Measurements from ENCODE around the gene HGFAC.

HGFAC gene

DNA sequence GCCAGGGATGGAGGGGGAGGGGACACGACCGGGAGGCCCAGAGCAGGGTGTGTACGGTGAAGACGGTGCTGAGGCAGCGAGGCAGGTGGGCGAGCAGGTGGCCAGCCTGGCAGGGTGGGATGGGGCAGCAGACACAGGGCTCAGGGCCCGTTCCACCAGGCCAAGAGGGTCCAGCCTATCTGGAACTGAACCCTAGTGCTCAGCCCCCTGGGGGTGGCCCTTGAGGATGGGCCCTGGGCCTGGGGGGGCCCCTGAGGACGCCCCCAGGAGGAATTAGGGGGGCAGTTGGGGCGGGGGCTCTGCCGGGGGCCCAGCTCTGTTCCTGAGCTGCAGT is 3.0 kb upstream of the HGFAC start:
- no peaks in the 10 kb centered on the region for H4K20me1 ChIP-seq (ENCODE audit: insufficient read depth)
- H3K4me3 ChIP-seq (IDR thresholded peaks at IDR 0.05; ENCODE audit: insufficient read depth, low read depth, low read length) = no peak overlapping the region
- H3K36me3 ChIP-seq (ENCODE audit: insufficient read depth) = no peaks in the 10 kb centered on the region
- no peaks in the 10 kb centered on the region for H3K4me1 ChIP-seq (ENCODE audit: low read depth, poor library complexity, severe bottlenecking)
- no peaks in the 10 kb centered on the region for H3K79me2 ChIP-seq (ENCODE audit: insufficient read depth, low read depth)
- H3K27ac ChIP-seq = no peak overlapping the region
- H3K27me3 ChIP-seq (ENCODE audit: insufficient read depth, low read depth) = no peaks in the 10 kb centered on the region
- no peak overlapping the region for H3K9ac ChIP-seq
- TF ChIP-seq, protein P1, sequence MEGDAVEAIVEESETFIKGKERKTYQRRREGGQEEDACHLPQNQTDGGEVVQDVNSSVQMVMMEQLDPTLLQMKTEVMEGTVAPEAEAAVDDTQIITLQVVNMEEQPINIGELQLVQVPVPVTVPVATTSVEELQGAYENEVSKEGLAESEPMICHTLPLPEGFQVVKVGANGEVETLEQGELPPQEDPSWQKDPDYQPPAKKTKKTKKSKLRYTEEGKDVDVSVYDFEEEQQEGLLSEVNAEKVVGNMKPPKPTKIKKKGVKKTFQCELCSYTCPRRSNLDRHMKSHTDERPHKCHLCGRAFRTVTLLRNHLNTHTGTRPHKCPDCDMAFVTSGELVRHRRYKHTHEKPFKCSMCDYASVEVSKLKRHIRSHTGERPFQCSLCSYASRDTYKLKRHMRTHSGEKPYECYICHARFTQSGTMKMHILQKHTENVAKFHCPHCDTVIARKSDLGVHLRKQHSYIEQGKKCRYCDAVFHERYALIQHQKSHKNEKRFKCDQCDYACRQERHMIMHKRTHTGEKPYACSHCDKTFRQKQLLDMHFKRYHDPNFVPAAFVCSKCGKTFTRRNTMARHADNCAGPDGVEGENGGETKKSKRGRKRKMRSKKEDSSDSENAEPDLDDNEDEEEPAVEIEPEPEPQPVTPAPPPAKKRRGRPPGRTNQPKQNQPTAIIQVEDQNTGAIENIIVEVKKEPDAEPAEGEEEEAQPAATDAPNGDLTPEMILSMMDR (conservative IDR thresholded peaks at IDR 0.05; ENCODE audit: low read depth, low read length) = no peak
- H3K4me2 ChIP-seq = no peak overlapping the region
- no peak overlapping the region for H2AFZ ChIP-seq (ENCODE audit: low read depth)

DNA sequence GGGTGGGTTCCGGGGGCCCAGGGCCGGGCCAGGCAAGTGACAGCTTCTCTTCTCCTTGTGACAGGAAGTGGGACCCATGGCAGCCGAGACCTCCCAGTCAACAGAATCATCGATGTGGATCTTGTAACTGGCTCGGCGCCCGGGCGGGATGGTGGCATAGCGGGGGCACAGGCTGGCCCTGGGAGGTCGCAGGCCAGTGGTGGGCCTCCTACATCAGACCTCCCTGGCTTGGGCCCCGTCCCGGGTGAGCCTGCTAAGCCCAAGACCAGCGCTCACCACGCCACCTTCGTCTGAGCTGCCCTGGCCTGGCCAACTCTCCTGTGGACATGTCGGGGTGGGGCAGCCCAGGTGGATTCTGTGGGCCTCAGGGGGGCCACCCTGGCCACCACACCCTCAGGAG is 2.4 kb upstream of the HGFAC start:
- no peaks in the 10 kb centered on the region for H3K36me3 ChIP-seq (ENCODE audit: insufficient read depth)
- H3K9ac ChIP-seq = no peak overlapping the region
- H3K79me2 ChIP-seq (ENCODE audit: insufficient read depth, low read depth) = no peaks in the 10 kb centered on the region
- TF ChIP-seq, protein P1 (conservative IDR thresholded peaks at IDR 0.05; ENCODE audit: low read depth, low read length) = no peak
- H3K4me2 ChIP-seq = no peak overlapping the region
- no peak overlapping the region for H2AFZ ChIP-seq (ENCODE audit: low read depth)
- H3K4me1 ChIP-seq (ENCODE audit: low read depth, poor library complexity, severe bottlenecking) = no peaks in the 10 kb centered on the region
- H3K27ac ChIP-seq = no peak overlapping the region
- H3K27me3 ChIP-seq (ENCODE audit: insufficient read depth, low read depth) = peaks cover 1% of the 10 kb centered on the region; the same call in 1 of the 2 replicates
- H4K20me1 ChIP-seq (ENCODE audit: insufficient read depth) = no peaks in the 10 kb centered on the region
- no peak overlapping the region for H3K4me3 ChIP-seq (IDR thresholded peaks at IDR 0.05; ENCODE audit: insufficient read depth, low read depth, low read length)

DNA sequence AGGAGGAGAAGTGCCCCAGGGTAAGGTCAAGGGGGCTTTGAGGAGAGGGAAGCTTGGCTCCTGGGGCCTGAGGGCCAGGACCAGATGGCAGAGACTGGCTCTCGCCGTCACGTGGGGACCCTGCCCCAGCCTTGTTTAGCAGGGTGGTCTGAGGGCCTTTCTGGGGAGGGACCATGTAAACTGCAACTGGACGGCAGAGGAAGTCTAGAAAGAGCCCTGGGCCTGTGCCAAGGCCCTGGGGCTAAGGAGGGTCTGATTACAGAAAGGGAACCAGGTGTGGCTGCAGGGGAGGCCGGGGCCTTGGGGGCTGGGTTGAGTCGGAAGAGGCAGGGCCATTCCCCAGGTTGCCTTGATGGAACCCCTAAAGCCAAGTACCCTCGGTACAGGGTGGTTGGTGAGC is 1.8 kb upstream of the HGFAC start:
- no peak overlapping the region for H2AFZ ChIP-seq (ENCODE audit: low read depth)
- H3K9ac ChIP-seq = no peak overlapping the region
- no peak overlapping the region for H3K4me3 ChIP-seq (IDR thresholded peaks at IDR 0.05; ENCODE audit: insufficient read depth, low read depth, low read length)
- TF ChIP-seq, protein P1 (conservative IDR thresholded peaks at IDR 0.05; ENCODE audit: low read depth, low read length) = no peak
- H3K27me3 ChIP-seq (ENCODE audit: insufficient read depth, low read depth) = peaks cover 3% of the 10 kb centered on the region; the same call in 1 of the 2 replicates
- no peaks in the 10 kb centered on the region for H3K4me1 ChIP-seq (ENCODE audit: low read depth, poor library complexity, severe bottlenecking)
- H4K20me1 ChIP-seq (ENCODE audit: insufficient read depth) = no peaks in the 10 kb centered on the region
- H3K4me2 ChIP-seq = no peak overlapping the region
- H3K79me2 ChIP-seq (ENCODE audit: insufficient read depth, low read depth) = no peaks in the 10 kb centered on the region
- no peaks in the 10 kb centered on the region for H3K36me3 ChIP-seq (ENCODE audit: insufficient read depth)
- H3K27ac ChIP-seq = no peak overlapping the region

DNA sequence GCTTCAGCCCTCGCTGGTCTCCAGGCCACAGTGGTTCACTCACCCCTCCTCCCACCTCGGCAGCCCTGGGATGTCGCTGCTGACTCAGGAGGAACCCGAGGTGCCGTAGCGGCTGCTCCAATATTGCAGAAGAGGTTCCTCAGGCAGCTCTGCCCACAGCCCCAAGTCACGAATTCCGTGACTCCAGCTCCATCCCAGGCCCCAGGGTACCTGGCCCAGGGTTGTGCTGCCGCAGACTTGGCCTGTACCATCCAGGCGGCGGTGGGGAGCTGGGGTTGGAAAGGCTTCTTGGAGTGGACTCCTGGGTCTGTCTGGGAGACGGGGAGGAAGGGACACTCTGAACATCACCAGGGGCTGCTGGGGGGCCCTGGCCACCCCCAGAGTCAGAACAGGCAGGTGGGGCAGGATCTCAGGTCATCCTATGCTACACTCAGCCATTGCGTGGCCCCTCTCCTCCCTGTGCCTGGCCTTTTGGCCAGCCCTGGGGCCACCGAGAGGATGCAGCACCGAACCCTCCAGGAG is 728 bp upstream of the HGFAC start:
- Histone ChIP-seq H3K27ac (no peak overlapping the region), H3K4me3 (IDR thresholded peaks at IDR 0.05; ENCODE audit: insufficient read depth, low read depth, low read length) (no peak overlapping the region)

More for the DNA sequence above, 728 bp upstream of the HGFAC start:
- H3K4me1 ChIP-seq (ENCODE audit: low read depth, poor library complexity, severe bottlenecking) = no peaks in the 10 kb centered on the region
- H4K20me1 ChIP-seq (ENCODE audit: insufficient read depth) = no peaks in the 10 kb centered on the region
- no peak overlapping the region for H3K9ac ChIP-seq
- no peak overlapping the region for H2AFZ ChIP-seq (ENCODE audit: low read depth)
- H3K36me3 ChIP-seq (ENCODE audit: insufficient read depth) = no peaks in the 10 kb centered on the region
- TF ChIP-seq, protein P1 (conservative IDR thresholded peaks at IDR 0.05; ENCODE audit: low read depth, low read length) = no peak
- peaks cover 3% of the 10 kb centered on the region; the same call in 1 of the 2 replicates for H3K27me3 ChIP-seq (ENCODE audit: insufficient read depth, low read depth)
- no peak overlapping the region for H3K4me2 ChIP-seq
- H3K79me2 ChIP-seq (ENCODE audit: insufficient read depth, low read depth) = no peaks in the 10 kb centered on the region
